Cardiac atrium fibroblast (primary cell): ENCODE results near the gene DTWD2. TPM values are rescaled to one million over a fixed set of nuclear protein-coding genes. Genes with fewer than 3 reads are reported as not detected.

ENCODE experiments used
- total RNA-seq: library from RNA; depleted of rRNA; stranded (reverse); fragments of >200 nt; gene quantifications from 2 replicates; pipeline ENCODE4 v1.2.3, GENCODE V29; 2015

Gene DTWD2, protein sequence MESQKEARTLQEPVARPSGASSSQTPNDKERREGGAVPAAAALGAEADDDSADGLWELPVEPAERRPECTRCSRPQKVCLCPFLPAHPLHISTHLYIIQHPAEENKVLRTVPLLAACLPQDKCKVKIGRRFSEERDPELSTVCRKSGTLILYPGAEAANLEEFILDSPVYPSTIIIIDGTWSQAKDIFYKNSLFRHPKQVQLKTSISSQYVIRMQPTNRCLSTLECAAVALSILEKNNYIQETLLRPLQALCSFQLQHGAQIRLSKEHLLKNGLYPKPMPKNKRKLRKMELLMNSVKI
- 1.6 and 1.9 TPM in 2 replicates for total RNA-seq

DNA sequence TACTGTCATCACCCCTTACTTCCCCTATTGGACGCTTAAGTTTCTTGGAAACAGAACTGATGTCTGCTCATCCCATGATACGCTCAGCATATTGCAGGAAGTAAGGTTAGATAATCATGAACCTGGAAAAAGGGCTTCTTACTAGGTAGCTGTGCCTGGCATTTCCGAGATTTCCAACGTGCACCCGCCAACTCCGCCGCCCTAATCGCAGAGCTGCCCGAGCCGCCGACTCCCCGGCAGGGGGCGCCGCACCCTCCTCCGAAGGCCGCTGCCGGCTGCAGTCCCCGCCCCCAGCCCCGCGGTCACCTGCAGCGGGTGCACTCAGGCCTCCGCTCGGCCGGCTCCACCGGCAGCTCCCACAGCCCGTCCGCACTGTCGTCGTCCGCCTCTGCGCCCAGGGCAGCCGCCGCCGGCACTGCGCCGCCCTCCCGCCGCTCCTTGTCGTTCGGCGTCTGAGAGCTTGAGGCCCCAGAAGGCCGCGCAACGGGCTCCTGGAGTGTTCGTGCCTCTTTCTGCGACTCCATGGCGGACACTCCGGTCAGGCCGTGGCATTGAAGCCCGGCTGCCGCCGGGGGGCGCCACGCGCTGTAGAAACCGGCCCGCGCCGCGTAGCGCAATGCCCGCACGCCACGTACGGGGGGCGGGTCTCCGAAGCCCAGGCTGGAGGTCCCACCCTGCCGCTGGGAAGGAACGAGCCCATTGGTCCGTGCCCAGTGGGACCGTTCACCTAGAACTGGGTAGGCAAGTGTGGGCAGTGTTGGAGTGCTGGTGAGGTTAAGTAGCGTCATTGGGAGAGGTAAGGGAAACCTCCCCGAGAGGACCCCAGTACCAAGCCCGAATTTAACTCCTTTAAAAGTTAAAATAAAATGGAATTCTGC lies at the start of gene DTWD2:
TSS of gene DTWD2 (minus strand) at position 560 of the 878 bp plus-strand sequence. CDS start at position 524, 36 bp downstream.

Other genes with a start within 250 kb of the DTWD2 start
- gene DMXL1, start 82.5 kb upstream of the DTWD2 start, total RNA-seq, result 13.4 and 19.9 TPM in 2 replicates